Cardiac muscle cell (in vitro differentiated cells and primary cell): ENCODE results near the gene NTNG1. TPM values are rescaled to one million over a fixed set of nuclear protein-coding genes. Genes with fewer than 3 reads are reported as not detected.

Source experiments
- DNase-seq, 2 donors: peaks; one replicate each; pipeline versions ENCODE4 v3.0.0 to v3.0.0-alpha.2; 2010 to 2017; ENCODE audit warnings: low read depth in 1 of 2, low spot score in 1 of 2
- H3K27ac ChIP-seq: fragments of 200-600 bp; sonication (generic); 2 replicates; pipeline ENCODE4 v1.5.1; 2016
- H3K27me3 ChIP-seq: fragments of 200-600 bp; sonication (generic); 2 replicates; pipeline ENCODE4 v1.6.0; 2016; ENCODE audit warnings: control low read depth
- H3K36me3 ChIP-seq: fragments of 200-600 bp; sonication (generic); 2 replicates; pipeline ENCODE4 v1.5.1; 2016; ENCODE audit warnings: control low read depth
- H3K4me1 ChIP-seq: fragments of 200-600 bp; sonication (generic); 2 replicates; pipeline ENCODE4 v1.8.1; 2017; ENCODE audit warnings: low read depth, mild to moderate bottlenecking, mixed run types
- H3K4me3 ChIP-seq: fragments of 200-600 bp; sonication (generic); 2 replicates; pipeline ENCODE4 v1.5.1; 2016; ENCODE audit warnings: mild to moderate bottlenecking
- H3K9me3 ChIP-seq: fragments of 200-600 bp; sonication (generic); 2 replicates; pipeline ENCODE4 v1.5.1; 2017; ENCODE audit warnings: low read depth, mild to moderate bottlenecking, control low read depth
- CTCF ChIP-seq: IDR thresholded peaks from 2 replicates; pipeline ENCODE4 v1.5.1; 2012; ENCODE audit warnings: low read depth, mild to moderate bottlenecking, low read length
- polyA plus RNA-seq: library from polyadenylated mRNA; unstranded; fragments of >200 nt; fragmentation: Nextera tagmentation; extraction: Ambion mirVana; gene quantifications from 2 replicates; pipeline ENCODE4 v1.2.1, GENCODE V29; 2016
- total RNA-seq: library from RNA; depleted of rRNA; stranded (reverse); fragments of >200 nt; gene quantifications from 2 replicates; pipeline ENCODE4 v1.2.3, GENCODE V29; 2016

NTNG1 gene
- total and polyA plus RNA-seq, 2 experiments from 2014 or later = 0.12 TPM; not detected in 1

GRCh38 chr1:107530543-107530942, 389.7 kb downstream of the NTNG1 start:
- no peak for TF ChIP-seq CTCF
- Histone ChIP-seq H3K4me1 (no peaks in the 10 kb centered on the region), H3K36me3 (no peaks in the 10 kb centered on the region), H3K27me3 (peaks cover 2% of the 10 kb centered on the region), H3K4me3 (no peak overlapping the region), H3K27ac (no peak overlapping the region), H3K9me3 (no peaks in the 10 kb centered on the region)
- DNase-seq = no peak

- H3K27me3 ChIP-seq = peaks cover 2% of the 10 kb centered on the region
- DNase-seq = no peak
- no peaks in the 10 kb centered on the region for H3K9me3 ChIP-seq
- no peaks in the 10 kb centered on the region for H3K4me1 ChIP-seq
- no peak overlapping the region for H3K4me3 ChIP-seq
- no peaks in the 10 kb centered on the region for H3K36me3 ChIP-seq
- TF ChIP-seq CTCF = no peak
- H3K27ac ChIP-seq = no peak overlapping the region
These were observed 390.4 kb downstream of the NTNG1 start for GRCh38 chr1:107531065-107531908.

GRCh38 chr1:107532318-107532717, 391.5 kb downstream of the NTNG1 start:
- no peak for TF ChIP-seq CTCF
- Histone ChIP-seq H3K9me3 (no peaks in the 10 kb centered on the region), H3K4me1 (no peaks in the 10 kb centered on the region), H3K27me3 (peaks cover 2% of the 10 kb centered on the region), H3K27ac (no peak overlapping the region), H3K4me3 (no peak overlapping the region), H3K36me3 (no peaks in the 10 kb centered on the region)
- DNase-seq = no peak

Other genes starting within 250 kb of the NTNG1 start
- 46.3 and 46.5 TPM in 2 replicates for gene PRMT6, start 84.4 kb upstream of the NTNG1 start, total RNA-seq
- 46.5 and 50.3 TPM in 2 replicates for gene PRMT6, start 84.4 kb upstream of the NTNG1 start, polyA plus RNA-seq